Fibroblast of skin of left biceps (primary cell): Measurements from ENCODE around the gene FCN2.

Source experiments
- DNase-seq, 2 experiments: peaks; one replicate each; pipeline ENCODE4 v3.0.0-alpha.2; 2013; ENCODE audit warnings: low read depth in 2 of 2

Gene FCN2

GRCh38 chr9:134909511-134910481 lies 29.2 kb downstream of the FCN2 start:
- DNase-seq: no peak

- no peak for DNase-seq
Observed at GRCh38 chr9:134912126-134912840, 31.7 kb downstream of the FCN2 start.

GRCh38 chr9:134913041-134913712 lies 32.6 kb downstream of the FCN2 start:
- DNase-seq: no peak

GRCh38 chr9:134913713-134914500 lies 33.3 kb downstream of the FCN2 start:
- DNase-seq: no peak

- no peak for DNase-seq
Observed at GRCh38 chr9:134914501-134914834, 33.9 kb downstream of the FCN2 start.

GRCh38 chr9:134915046-134915985 lies 34.7 kb downstream of the FCN2 start:
- DNase-seq: no peak

GRCh38 chr9:134916161-134916665 lies 35.6 kb downstream of the FCN2 start:
- DNase-seq: no peak

- DNase-seq: no peak
Observed at GRCh38 chr9:134917431-134918373, 37.1 kb downstream of the FCN2 start, which contains the start of gene FCN1. FCN1 (minus strand) TSS chr9:134917912; CDS start chr9:134917871, 41 bp downstream.

- no peak for DNase-seq
Observed at GRCh38 chr9:134918646-134919045, 38.0 kb downstream of the FCN2 start.

- no peak for DNase-seq
Observed at GRCh38 chr9:134919303-134919702, 38.7 kb downstream of the FCN2 start.

- no peak for DNase-seq
Observed at GRCh38 chr9:134922066-134922931, 41.7 kb downstream of the FCN2 start.

- DNase-seq: no peak
Observed at GRCh38 chr9:134922932-134923240, 42.3 kb downstream of the FCN2 start.

GRCh38 chr9:134923466-134923865 lies 42.9 kb downstream of the FCN2 start:
- no peak for DNase-seq

GRCh38 chr9:134925011-134925511 lies 44.5 kb downstream of the FCN2 start:
- DNase-seq: no peak

GRCh38 chr9:134928436-134929192 lies 48.0 kb downstream of the FCN2 start:
- no peak for DNase-seq

- no peak for DNase-seq
Observed at GRCh38 chr9:134929193-134930158, 48.9 kb downstream of the FCN2 start.
